IMR-90 (cell line): Measurements from ENCODE around the gene ALK. TPM values are rescaled to one million over a fixed set of nuclear protein-coding genes. Genes with fewer than 3 reads are reported as not detected.

Experiments used
- ATAC-seq: fragments of 200-7000 bp; cut with Tn5 transposase; 2 replicates; pipeline ENCODE4 v1.9.1; 2020; ENCODE audit warnings: low read depth, mild to moderate bottlenecking, moderate library complexity
- BruUV-seq: library from RNA; stranded (reverse); fragments of 400-500 nt; replicated peaks from 2 replicates; lab custom pipeline; 2021; lab: Mats Ljungman, UMichigan
- CTCF ChIA-PET: fragments of 300-600 bp; formaldehyde crosslinking; extraction: SDS; loops from one replicate; lab custom pipeline; 2021; ENCODE audit warnings: antibody characterized with exemption; lab: Yijun Ruan, JAX
- POLR2A ChIA-PET: fragments of 300-600 bp; sonication (Branson Sonifier 250); formaldehyde crosslinking; loops from one replicate; lab custom pipeline; 2022; ENCODE audit warnings: antibody characterized with exemption; ENCODE audit not compliant: unreplicated experiment; lab: Charles Lee
- DNase-seq: peaks from one replicate; pipeline ENCODE4 v3.0.0; 2013
- H2AFZ ChIP-seq: replicated peaks from 2 replicates; pipeline ENCODE3; 2013; ENCODE audit warnings: low read length, mild to moderate bottlenecking; ENCODE audit not compliant: poor library complexity
- H2AK5ac ChIP-seq: 2 replicates; pipeline ENCODE4 v1.6.1; 2013; ENCODE audit warnings: low read depth, low read length, inconsistent platforms
- H2AK9ac ChIP-seq: replicated peaks from 2 replicates; pipeline ENCODE3; 2013; ENCODE audit warnings: mild to moderate bottlenecking, low read depth, low read length, moderate library complexity; ENCODE audit not compliant: poor library complexity
- H2BK120ac ChIP-seq: 2 replicates; pipeline ENCODE4 v1.6.1; 2013; ENCODE audit warnings: low read depth, low read length, inconsistent platforms
- H2BK15ac ChIP-seq: 3 replicates; pipeline ENCODE4 v1.6.1; 2013; ENCODE audit warnings: low read depth, low read length, inconsistent platforms
- H2BK20ac ChIP-seq: 2 replicates; pipeline ENCODE4 v1.6.1; 2013; ENCODE audit warnings: low read depth, mild to moderate bottlenecking, inconsistent platforms, low read length, moderate library complexity
- H2BK5ac ChIP-seq: 2 replicates; pipeline ENCODE4 v1.6.1; 2013; ENCODE audit warnings: mild to moderate bottlenecking, low read depth, low read length, inconsistent platforms; ENCODE audit not compliant: poor library complexity, severe bottlenecking
- H3K14ac ChIP-seq: replicated peaks from 2 replicates; pipeline ENCODE4 v1.6.1; 2013; ENCODE audit warnings: low read depth, low read length, inconsistent platforms
- H3K18ac ChIP-seq: 2 replicates; pipeline ENCODE4 v1.6.1; 2013; ENCODE audit warnings: low read depth, low read length, control low read depth
- H3K23ac ChIP-seq: 2 replicates; pipeline ENCODE4 v1.6.1; 2013; ENCODE audit warnings: low read depth, low read length, inconsistent platforms
- H3K27ac ChIP-seq: 2 replicates; pipeline ENCODE4 v1.5.1; 2013; ENCODE audit warnings: mild to moderate bottlenecking, control low read depth, low read length; ENCODE audit not compliant: insufficient read depth
- H3K27me3 ChIP-seq: 2 replicates; pipeline ENCODE4 v1.6.1; 2013; ENCODE audit warnings: low read length; ENCODE audit not compliant: control insufficient read depth, insufficient read depth
- H3K36me3 ChIP-seq: 2 replicates; pipeline ENCODE4 v1.6.1; 2013; ENCODE audit warnings: low read length, mixed read lengths; ENCODE audit not compliant: control insufficient read depth, insufficient read depth
- H3K4ac ChIP-seq: 2 replicates; pipeline ENCODE4 v1.6.1; 2013; ENCODE audit warnings: low read depth, low read length, inconsistent platforms
- H3K4me1 ChIP-seq: 2 replicates; pipeline ENCODE4 v1.6.1; 2013; ENCODE audit warnings: low read length, mixed read lengths; ENCODE audit not compliant: control insufficient read depth, insufficient read depth
- H3K4me2 ChIP-seq: 2 replicates; pipeline ENCODE4 v1.6.1; 2013; ENCODE audit warnings: low read depth, mild to moderate bottlenecking, control low read depth, low read length, moderate library complexity
- H3K4me3 ChIP-seq: 2 replicates; pipeline ENCODE4 v1.5.1; 2013; ENCODE audit warnings: low read depth, mild to moderate bottlenecking, control low read depth, low read length, moderate library complexity; ENCODE audit not compliant: insufficient read depth
- H3K56ac ChIP-seq: 2 replicates; pipeline ENCODE4 v1.6.1; 2013; ENCODE audit warnings: low read length, inconsistent platforms; ENCODE audit not compliant: insufficient read depth; ENCODE audit errors: extremely low read depth
- H3K79me1 ChIP-seq, 2 experiments: 2 replicates each; pipeline ENCODE4 v1.6.1; 2013; ENCODE audit warnings: low read length in 2 of 2, inconsistent platforms in 1 of 2, low read depth in 1 of 2
- H3K9ac ChIP-seq: 2 replicates; pipeline ENCODE4 v1.6.1; 2013; ENCODE audit warnings: low read depth, low read length, control low read depth
- H3K9me1 ChIP-seq: 2 replicates; pipeline ENCODE4 v1.6.1; 2013; ENCODE audit warnings: low read length, inconsistent platforms; ENCODE audit not compliant: insufficient read depth
- H3K9me3 ChIP-seq: 2 replicates; pipeline ENCODE4 v1.6.1; 2013; ENCODE audit warnings: low read length; ENCODE audit not compliant: control insufficient read depth, insufficient read depth
- H4K20me1 ChIP-seq: 2 replicates; pipeline ENCODE4 v1.6.1; 2013; ENCODE audit warnings: low read length, inconsistent platforms; ENCODE audit not compliant: insufficient read depth
- H4K5ac ChIP-seq: 2 replicates; pipeline ENCODE4 v1.6.1; 2013; ENCODE audit warnings: mild to moderate bottlenecking, low read depth, low read length, control low read depth
- H4K8ac ChIP-seq, 2 experiments: 2 replicates each; pipeline ENCODE4 v1.6.1; 2013; ENCODE audit warnings: low read depth in 2 of 2, low read length in 2 of 2, control low read depth in 1 of 2, inconsistent platforms in 1 of 2
- H4K91ac ChIP-seq: 2 replicates; pipeline ENCODE4 v1.6.1; 2013; ENCODE audit warnings: low read depth, low read length, inconsistent platforms; ENCODE audit not compliant: insufficient read depth
- BHLHE40 ChIP-seq: fragments of 150-350 bp; IDR thresholded peaks from 2 replicates; pipeline ENCODE4 v1.6.1; 2016; ENCODE audit warnings: mild to moderate bottlenecking, low read depth, low read length
- CEBPB ChIP-seq: IDR thresholded peaks from 2 replicates; pipeline ENCODE4 v1.6.1; 2012; ENCODE audit warnings: low read depth, low read length, improper control_type of control experiment
- CHD1 ChIP-seq: IDR thresholded peaks from 2 replicates; pipeline ENCODE4 v1.6.1; 2012; ENCODE audit warnings: low read depth, low read length, improper control_type of control experiment
- ELK1 ChIP-seq: fragments of 150-350 bp; IDR thresholded peaks from 2 replicates; pipeline ENCODE4 v1.6.1; 2016; ENCODE audit warnings: low read depth, mild to moderate bottlenecking, low read length, moderate library complexity, borderline replicate concordance
- FOS ChIP-seq: fragments of 150-350 bp; IDR thresholded peaks from 2 replicates; pipeline ENCODE4 v1.6.1; 2016; ENCODE audit warnings: low read depth, low read length
- MAFK ChIP-seq: IDR thresholded peaks from 2 replicates; pipeline ENCODE4 v1.6.1; 2012; ENCODE audit warnings: low read depth, low read length, improper control_type of control experiment
- MAZ ChIP-seq: IDR thresholded peaks from 2 replicates; pipeline ENCODE4 v1.6.1; 2012; ENCODE audit warnings: low read depth, mild to moderate bottlenecking, low read length, improper control_type of control experiment, moderate library complexity, borderline replicate concordance
- MXI1 ChIP-seq: IDR thresholded peaks from 2 replicates; pipeline ENCODE4 v1.6.1; 2012; ENCODE audit warnings: low read depth, mild to moderate bottlenecking, low read length, moderate library complexity, borderline replicate concordance
- NFE2L2 ChIP-seq: fragments of 150-350 bp; IDR thresholded peaks from 2 replicates; pipeline ENCODE4 v1.6.1; 2016; ENCODE audit warnings: low read depth, mild to moderate bottlenecking, low read length
- POLR2A ChIP-seq: IDR thresholded peaks from 2 replicates; pipeline ENCODE4 v1.6.1; 2012; ENCODE audit warnings: mild to moderate bottlenecking, low read depth, low read length
- RAD21 ChIP-seq: IDR thresholded peaks from 2 replicates; pipeline ENCODE4 v1.6.1; 2012; ENCODE audit warnings: low read length, improper control_type of control experiment
- RFX5 ChIP-seq: IDR thresholded peaks from 2 replicates; pipeline ENCODE4 v1.8.0; 2012; ENCODE audit warnings: low read depth, mild to moderate bottlenecking, low read length, moderate library complexity
- USF2 ChIP-seq: fragments of 150-350 bp; IDR thresholded peaks from 2 replicates; pipeline ENCODE4 v1.6.1; 2017; ENCODE audit warnings: mild to moderate bottlenecking, antibody characterized with exemption, low read length, low read depth
- WGBS, 2 experiments: methylation state at CpG; one replicate each; pipeline versions ENCODE4 v1.1.5 to v1.1.7; 2013; ENCODE audit warnings: missing lambda C conversion rate in 2 of 2; ENCODE audit not compliant: insufficient read length in 1 of 2; ENCODE audit errors: extremely low coverage in 2 of 2; 5-methylcytosine and 5-hydroxymethylcytosine counted together
- dilution Hi-C: fragments of 300-500 bp; cut with HindIII; formaldehyde crosslinking; loops from one replicate; pipeline ENCODE4 v1.14.3; 2018; ENCODE audit warnings: low sequenced_read_pairs; ENCODE audit not compliant: unreplicated experiment
- in situ Hi-C: fragments of 300-500 bp; cut with MboI; formaldehyde crosslinking; loops from 3 replicates; pipeline ENCODE4 v1.14.3; 2019; ENCODE audit warnings: low sequenced_read_pairs, inconsistent platforms, mixed read lengths
- intact Hi-C: fragments of 100-400 bp; cut with micrococcal nuclease; formaldehyde crosslinking; loops from 2 replicates; pipeline ENCODE4 v1.10.0; 2022
- polyA plus RNA-seq, 3 experiments: library from polyadenylated mRNA; depleted of rRNA; stranded (reverse); fragments of >200 nt; gene quantifications; 2 replicates each; pipeline ENCODE4 v1.2.3, GENCODE V29; 2012; ENCODE audit warnings: low replicate concordance in 1 of 3
- total RNA-seq: library from RNA; depleted of rRNA; stranded (reverse); fragments of >200 nt; gene quantifications from 2 replicates; pipeline ENCODE4 v1.2.3, GENCODE V29; 2012

Gene ALK
- total and polyA plus RNA-seq, 2 of the 4 experiments (the other 2 are of a cell fraction): not detected

GRCh38 chr2:29222381-29223179, 698.8 kb downstream of the ALK start:
- H3K36me3 ChIP-seq: no peaks in the 10 kb centered on the region
- TF ChIP-seq ELK1: no peak
- TF ChIP-seq CHD1: no peak
- TF ChIP-seq BHLHE40: no peak
- TF ChIP-seq CEBPB: no peak
- TF ChIP-seq FOS: no peak
- no peak for TF ChIP-seq POLR2A
- no peak for TF ChIP-seq RAD21
- no peak for TF ChIP-seq MAFK
- TF ChIP-seq USF2: no peak
- no peak for TF ChIP-seq NFE2L2
- no peak for TF ChIP-seq RFX5
- TF ChIP-seq MXI1: no peak
- no peak for TF ChIP-seq MAZ
- H2BK15ac ChIP-seq: no peak overlapping the region
- no peaks in the 10 kb centered on the region for H3K9me3 ChIP-seq
- H2BK120ac ChIP-seq: no peak overlapping the region
- DNase-seq: no peak
- H3K9ac ChIP-seq: no peak overlapping the region
- no peak overlapping the region for H3K27ac ChIP-seq
- no peak overlapping the region for H3K4me3 ChIP-seq
- intact Hi-C loops: no loop called here
- H3K27me3 ChIP-seq: peaks cover 49% of the 10 kb centered on the region
- H2AFZ ChIP-seq: no peak overlapping the region
- H2AK5ac ChIP-seq: no peak overlapping the region
- no peak overlapping the region for H3K18ac ChIP-seq
- no peak overlapping the region for H2BK5ac ChIP-seq
- no peak overlapping the region for H3K14ac ChIP-seq
- no peaks in the 10 kb centered on the region for H4K20me1 ChIP-seq
- BruUV-seq: no TSS peak
- no peak overlapping the region for H3K23ac ChIP-seq
- H2BK20ac ChIP-seq: no peak overlapping the region
- H3K56ac ChIP-seq: no peak overlapping the region
- no peak overlapping the region for H3K4me2 ChIP-seq
- peaks cover 2% of the 10 kb centered on the region; the same call in 1 of the 2 replicates for H3K4me1 ChIP-seq
- no peak overlapping the region for H4K5ac ChIP-seq
- CTCF ChIA-PET: no interaction called here
- H3K79me1 ChIP-seq: no peaks in the 10 kb centered on the region
- ATAC-seq: no peak
- WGBS, 2 experiments: no CpG with 5 or more reads among the region's 11 CpGs
- no peak overlapping the region for H3K4ac ChIP-seq
- dilution Hi-C loops: no loop called here
- H2AK9ac ChIP-seq: no peak overlapping the region
- no peak overlapping the region for H4K8ac ChIP-seq
- H4K91ac ChIP-seq: no peak overlapping the region
- POLR2A ChIA-PET: no interaction called here
- H3K9me1 ChIP-seq: no peaks in the 10 kb centered on the region
- in situ Hi-C loops: no loop called here
